Tibial nerve (tissue), 4 donors: ENCODE data around the gene ZFAND3. TPM values are rescaled to one million over a fixed set of nuclear protein-coding genes. Genes with fewer than 3 reads are reported as not detected.

Experiments used
- DNase-seq, 2 donors: peaks; one replicate each; pipeline ENCODE4 v3.0.0-alpha.2; 2019; ENCODE audit warnings: low spot score in 2 of 2
- H3K27ac ChIP-seq, 4 donors: fragments of 200-600 bp; sonication (generic) in 3 of 4; one replicate each; pipeline ENCODE4 v1.5.1; 2017 to 2019; ENCODE audit warnings: mild to moderate bottlenecking in 1 of 4
- H3K27me3 ChIP-seq, 2 donors: fragments of 200-600 bp; sonication (generic) in 1 of 2; one replicate each; pipeline versions ENCODE4 v1.5.1 to v1.6.0; 2017 to 2019
- H3K36me3 ChIP-seq, 3 donors: fragments of 200-600 bp; sonication (generic); one replicate each; pipeline ENCODE4 v1.5.1; 2018 to 2019
- H3K4me1 ChIP-seq, 4 donors: fragments of 200-600 bp; sonication (generic) in 3 of 4; one replicate each; pipeline ENCODE4 v1.5.1; 2017 to 2019
- H3K4me3 ChIP-seq, 4 donors: fragments of 200-600 bp; sonication (generic) in 3 of 4; one replicate each; pipeline ENCODE4 v1.5.1; 2017 to 2019; ENCODE audit warnings: mild to moderate bottlenecking in 1 of 4, moderate library complexity in 1 of 4
- H3K9me3 ChIP-seq, 4 donors: fragments of 200-600 bp; sonication (generic) in 3 of 4; one replicate each; pipeline ENCODE4 v1.5.1; 2017 to 2019
- CTCF ChIP-seq, 5 experiments: fragments of 200-600 bp in 3 of 5; fragments of 450-650 bp in 2 of 5; sonication (generic) in 3 of 5; IDR thresholded peaks; one replicate each; pipeline ENCODE4 v1.5.1; 2016 to 2019; ENCODE audit warnings: antibody characterized with exemption in 5 of 5, mild to moderate bottlenecking in 3 of 5, moderate library complexity in 2 of 5
- EP300 ChIP-seq, 2 donors: sonication (generic); formaldehyde crosslinking; IDR thresholded peaks; one replicate each; pipeline ENCODE4 v1.6.1; 2017; ENCODE audit warnings: antibody characterized with exemption in 2 of 2, mild to moderate bottlenecking in 1 of 2
- POLR2A ChIP-seq, 2 donors: fragments of 450-650 bp; IDR thresholded peaks; one replicate each; pipeline ENCODE4 v1.6.1; 2017; ENCODE audit warnings: antibody characterized with exemption in 2 of 2, mild to moderate bottlenecking in 2 of 2, moderate library complexity in 2 of 2
- WGBS, 2 donors: methylation state at CpG; one replicate each; pipeline ENCODE4 v1.1.5; 2018; 5-methylcytosine and 5-hydroxymethylcytosine counted together
- total RNA-seq, 4 donors: library from RNA; depleted of rRNA; stranded (reverse); fragments of >200 nt; gene quantifications; one replicate each; pipeline ENCODE4 v1.1.0, GENCODE V29; 2016

ZFAND3 gene
- total RNA-seq, 4 donors from 2014 or later: 30.1 to 47.9 (median 39.1) TPM

- H3K27ac ChIP-seq: no peak overlapping the region
- WGBS, 2 donors: 53 to 59% methylated on average over 3 of the region's 3 CpGs
- no peaks in the 10 kb centered on the region for H3K9me3 ChIP-seq
- H3K27me3 ChIP-seq: no peaks in the 10 kb centered on the region
- H3K4me3 ChIP-seq: no peak overlapping the region
- peaks cover 0 to 20% (median 0%) of the 10 kb centered on the region in 4 donors for H3K4me1 ChIP-seq
- H3K36me3 ChIP-seq: peaks cover 0 to under 1% (median 0%) of the 10 kb centered on the region in 3 donors
- TF ChIP-seq EP300 (IDR thresholded peaks at IDR 0.05): no peak
- no peak for TF ChIP-seq CTCF (IDR thresholded peaks at IDR 0.05)
- no peak for TF ChIP-seq POLR2A (IDR thresholded peaks at IDR 0.05)
- DNase-seq: no peak
These were observed 236.8 kb downstream of the ZFAND3 start for GRCh38 chr6:38056361-38056760.

DNA sequence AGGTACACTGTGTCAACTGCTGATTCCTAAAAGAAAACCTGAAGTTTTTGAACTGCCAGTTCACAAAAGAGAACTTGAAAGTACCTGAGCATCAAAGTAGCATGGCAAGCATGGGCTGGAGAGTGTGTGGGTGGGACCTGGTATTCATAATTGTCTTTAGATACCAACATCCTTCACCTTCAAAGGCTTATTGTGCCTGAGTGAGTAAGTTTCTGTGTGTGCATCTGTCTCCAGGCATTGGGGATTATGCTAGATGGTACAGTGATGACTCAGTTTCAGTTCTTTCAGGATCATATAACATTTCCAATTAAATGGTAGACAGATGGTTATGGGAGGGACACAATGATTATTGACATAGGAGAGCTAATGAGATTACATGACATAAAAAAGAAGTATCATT, 238.5 kb downstream of the ZFAND3 start:
- Histone ChIP-seq H3K9me3 (no peaks in the 10 kb centered on the region), H3K4me3 (no peak overlapping the region), H3K4me1 (peaks cover 0 to 20% (median 0%) of the 10 kb centered on the region in 4 donors), H3K36me3 (peaks cover 0 to 17% (median 0%) of the 10 kb centered on the region in 3 donors), H3K27ac (no peak overlapping the region), H3K27me3 (no peaks in the 10 kb centered on the region)
- no peak for DNase-seq
- no peak for TF ChIP-seq EP300 (IDR thresholded peaks at IDR 0.05)
- TF ChIP-seq POLR2A (IDR thresholded peaks at IDR 0.05): no peak
- TF ChIP-seq CTCF (IDR thresholded peaks at IDR 0.05): no peak

- no peak overlapping the region for H3K4me3 ChIP-seq
- TF ChIP-seq EP300 (IDR thresholded peaks at IDR 0.05): no peak
- no peak for TF ChIP-seq POLR2A (IDR thresholded peaks at IDR 0.05)
- no peak for TF ChIP-seq CTCF (IDR thresholded peaks at IDR 0.05)
- H3K9me3 ChIP-seq: no peaks in the 10 kb centered on the region
- DNase-seq: no peak
- H3K36me3 ChIP-seq: peaks cover 0 to 31% (median 0%) of the 10 kb centered on the region in 3 donors
- H3K27me3 ChIP-seq: no peaks in the 10 kb centered on the region
- WGBS, 2 donors: 81 to 93% methylated on average over 3 of the region's 3 CpGs
- no peak overlapping the region for H3K27ac ChIP-seq
- H3K4me1 ChIP-seq: peaks cover 0 to 6% (median 0%) of the 10 kb centered on the region in 4 donors
These were observed 242.5 kb downstream of the ZFAND3 start for GRCh38 chr6:38062066-38062465.

DNA sequence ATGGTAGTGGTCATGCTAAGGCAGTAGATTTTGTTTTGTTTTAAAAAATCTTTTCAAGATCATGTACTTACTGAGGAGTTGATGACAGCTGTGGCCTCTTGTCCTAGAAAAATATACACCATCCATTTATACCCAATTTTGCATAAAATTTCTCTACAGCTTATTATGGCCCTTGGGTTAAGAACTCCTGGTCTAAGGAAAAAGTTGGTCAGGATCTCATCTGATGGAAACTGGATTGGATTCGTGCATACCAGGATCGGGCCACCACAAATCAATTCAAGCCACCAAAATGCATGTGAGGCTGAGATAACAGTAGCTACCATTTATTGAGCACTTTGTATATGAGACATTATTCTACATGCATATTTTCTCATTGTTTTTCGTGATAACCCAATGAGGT, 244.4 kb downstream of the ZFAND3 start:
- no peak for DNase-seq
- 89 to 100% methylated on average over 3 of the region's 3 CpGs for WGBS, 2 donors
- H3K9me3 ChIP-seq: no peaks in the 10 kb centered on the region
- TF ChIP-seq POLR2A (IDR thresholded peaks at IDR 0.05) (no peak), CTCF (IDR thresholded peaks at IDR 0.05) (no peak), EP300 (IDR thresholded peaks at IDR 0.05) (no peak)
- no peak overlapping the region for H3K27ac ChIP-seq
- H3K4me1 ChIP-seq: peaks cover 0 to 22% (median 0%) of the 10 kb centered on the region in 4 donors
- H3K27me3 ChIP-seq: no peaks in the 10 kb centered on the region
- H3K4me3 ChIP-seq: no peak overlapping the region
- peaks cover 0 to 31% (median 0%) of the 10 kb centered on the region in 3 donors for H3K36me3 ChIP-seq

GRCh38 chr6:38064431-38064830, 244.9 kb downstream of the ZFAND3 start:
- Histone ChIP-seq H3K4me1 (peaks cover 0 to 27% (median 0%) of the 10 kb centered on the region in 4 donors), H3K9me3 (no peaks in the 10 kb centered on the region), H3K27me3 (no peaks in the 10 kb centered on the region), H3K27ac (no peak overlapping the region), H3K36me3 (peaks cover 0 to 31% (median 0%) of the 10 kb centered on the region in 3 donors), H3K4me3 (no peak overlapping the region)
- TF ChIP-seq CTCF (IDR thresholded peaks at IDR 0.05) (no peak), POLR2A (IDR thresholded peaks at IDR 0.05) (no peak), EP300 (IDR thresholded peaks at IDR 0.05) (no peak)
- 85 to 86% methylated on average over 2 of the region's 2 CpGs for WGBS, 2 donors
- no peak for DNase-seq
